Stimulated activated CD4-positive, alpha-beta T cell treated with anti-CD3 and anti-CD28 coated beads, Interleukin-1b, Interleukin-23, amount 100 ng/mL, for 24 hours (primary cell): ENCODE data around the gene STAG3.

Source experiments
- DNase-seq, 4 experiments: peaks; one replicate each; pipeline ENCODE4 v3.0.0-alpha.2; 2020; ENCODE audit warnings: low read depth in 4 of 4, low spot score in 1 of 4

Gene STAG3

DNA sequence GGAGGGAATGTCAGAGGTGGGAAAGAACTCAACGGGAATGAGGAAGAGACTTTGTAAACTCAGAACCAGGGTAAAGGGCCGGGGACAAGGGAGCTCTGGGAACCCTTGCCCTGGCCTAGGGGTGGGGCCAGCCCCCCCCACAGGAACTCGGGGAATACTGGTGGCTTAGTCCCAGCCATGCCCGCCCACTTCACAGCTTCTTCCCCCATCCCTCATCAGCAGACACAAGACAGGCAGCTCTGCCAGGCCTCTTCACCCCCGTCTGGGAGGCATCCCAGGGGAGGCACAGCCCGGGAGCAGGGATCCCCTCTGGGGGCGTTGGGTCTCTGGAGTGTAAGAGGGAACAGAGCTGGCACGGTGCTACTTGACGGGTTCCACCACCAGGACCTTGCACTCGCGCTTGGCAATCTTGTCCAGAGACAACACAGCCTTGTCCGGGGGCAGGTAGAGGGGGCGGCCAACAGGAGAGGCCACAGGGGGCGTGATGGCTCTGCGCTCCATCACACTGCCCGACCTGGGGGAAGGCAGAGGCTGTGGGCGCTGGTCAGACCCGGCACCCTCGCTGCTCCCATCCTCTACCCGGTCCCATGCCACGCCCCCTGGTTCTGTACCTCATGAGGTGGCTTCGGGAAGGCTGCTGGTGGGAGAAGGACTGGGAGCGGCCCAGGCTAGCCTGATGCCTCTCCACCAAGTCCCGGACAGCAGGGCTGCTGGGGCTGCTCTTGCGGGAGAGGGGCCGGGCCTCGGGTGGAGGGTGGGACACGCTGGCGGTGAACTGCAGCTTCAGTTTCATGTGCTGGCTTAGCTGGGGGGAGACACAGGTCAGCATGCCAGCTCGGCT is 22.8 kb upstream of the STAG3 start:
- no peak for DNase-seq

DNA sequence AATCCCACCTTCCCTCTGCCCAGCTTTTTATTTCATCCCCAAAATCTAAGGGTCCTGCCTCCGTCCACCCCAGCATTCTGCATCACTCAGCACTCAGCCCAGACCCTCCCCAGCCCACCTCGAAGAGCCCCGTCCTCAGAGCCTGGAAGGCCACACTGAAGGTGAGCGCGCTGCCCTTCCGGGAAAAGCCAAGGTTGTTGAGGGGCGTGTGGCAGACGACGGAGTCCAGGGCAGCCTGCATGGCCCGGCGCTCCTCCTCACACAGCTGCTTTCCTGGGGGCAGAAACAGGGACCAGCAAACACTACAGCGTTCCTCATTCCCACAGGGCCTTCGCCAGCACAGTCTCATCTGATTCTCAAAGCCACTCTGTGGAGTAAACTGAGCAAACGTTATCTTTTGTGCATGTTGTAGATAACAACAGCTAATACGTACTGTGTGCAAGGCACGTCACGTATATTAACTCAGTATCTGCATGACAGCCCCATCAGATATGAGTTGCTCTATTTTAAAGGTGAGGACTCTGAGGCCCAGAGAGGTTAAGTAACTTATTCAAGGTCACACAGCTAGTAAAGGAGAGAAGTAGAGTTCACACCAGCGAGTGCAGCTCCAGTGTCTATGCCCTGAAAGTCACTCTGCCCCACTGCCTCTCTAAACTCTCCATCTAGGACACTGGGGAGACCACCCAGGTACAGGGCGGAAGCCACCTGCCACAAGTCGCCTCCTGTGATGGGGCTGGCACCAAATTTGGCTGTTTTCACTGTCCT is 22.0 kb upstream of the STAG3 start:
- DNase-seq = no peak

DNA sequence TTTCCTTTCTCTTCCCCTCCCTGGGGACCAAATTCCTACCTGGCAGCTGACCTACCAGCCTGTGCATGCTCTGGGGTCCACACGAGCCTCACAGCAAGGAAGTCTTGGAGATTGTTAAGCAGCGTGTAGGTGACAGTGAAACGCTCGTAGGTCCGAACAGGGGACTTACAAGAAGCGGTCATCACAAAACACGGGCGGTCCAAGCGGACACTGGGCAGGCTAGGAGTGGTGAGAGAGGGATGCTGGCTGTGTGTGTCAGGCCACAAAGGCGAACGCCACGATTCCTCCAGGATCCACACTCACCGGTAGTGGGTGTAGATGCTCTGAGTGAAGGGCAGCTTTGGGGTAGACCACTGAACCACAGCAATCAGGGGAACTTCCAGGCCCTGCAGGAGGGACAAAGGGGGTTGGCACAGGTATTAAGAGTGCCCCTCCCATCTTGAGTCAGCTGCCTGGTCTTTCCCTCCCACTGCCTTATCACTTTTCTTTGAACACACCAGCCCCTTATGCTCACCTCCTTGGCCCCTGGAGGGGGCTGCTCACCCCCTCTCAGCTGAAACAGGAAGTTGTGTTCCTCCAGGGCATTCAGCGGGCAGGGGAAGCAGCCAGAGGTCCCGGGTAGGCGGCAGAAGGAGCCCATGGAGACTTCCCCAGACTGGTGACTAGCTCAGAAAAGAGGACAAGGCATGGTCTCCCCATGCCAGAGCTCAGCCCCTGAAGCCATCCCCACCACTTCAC is 21.2 kb upstream of the STAG3 start:
- no peak for DNase-seq

DNA sequence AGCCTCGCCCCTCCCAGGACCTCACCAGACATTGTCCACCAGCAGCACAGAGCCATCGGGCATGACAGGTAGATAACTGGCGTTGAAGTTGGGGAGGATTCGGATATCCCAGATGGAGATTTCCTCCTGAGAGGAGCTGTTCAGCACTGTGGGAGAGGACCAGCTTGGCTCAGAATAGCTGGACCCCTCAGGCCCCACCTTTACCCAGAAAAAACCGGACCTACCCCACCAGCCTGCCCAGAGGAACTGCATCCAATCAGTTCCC is 20.7 kb upstream of the STAG3 start:
- no peak for DNase-seq

DNA sequence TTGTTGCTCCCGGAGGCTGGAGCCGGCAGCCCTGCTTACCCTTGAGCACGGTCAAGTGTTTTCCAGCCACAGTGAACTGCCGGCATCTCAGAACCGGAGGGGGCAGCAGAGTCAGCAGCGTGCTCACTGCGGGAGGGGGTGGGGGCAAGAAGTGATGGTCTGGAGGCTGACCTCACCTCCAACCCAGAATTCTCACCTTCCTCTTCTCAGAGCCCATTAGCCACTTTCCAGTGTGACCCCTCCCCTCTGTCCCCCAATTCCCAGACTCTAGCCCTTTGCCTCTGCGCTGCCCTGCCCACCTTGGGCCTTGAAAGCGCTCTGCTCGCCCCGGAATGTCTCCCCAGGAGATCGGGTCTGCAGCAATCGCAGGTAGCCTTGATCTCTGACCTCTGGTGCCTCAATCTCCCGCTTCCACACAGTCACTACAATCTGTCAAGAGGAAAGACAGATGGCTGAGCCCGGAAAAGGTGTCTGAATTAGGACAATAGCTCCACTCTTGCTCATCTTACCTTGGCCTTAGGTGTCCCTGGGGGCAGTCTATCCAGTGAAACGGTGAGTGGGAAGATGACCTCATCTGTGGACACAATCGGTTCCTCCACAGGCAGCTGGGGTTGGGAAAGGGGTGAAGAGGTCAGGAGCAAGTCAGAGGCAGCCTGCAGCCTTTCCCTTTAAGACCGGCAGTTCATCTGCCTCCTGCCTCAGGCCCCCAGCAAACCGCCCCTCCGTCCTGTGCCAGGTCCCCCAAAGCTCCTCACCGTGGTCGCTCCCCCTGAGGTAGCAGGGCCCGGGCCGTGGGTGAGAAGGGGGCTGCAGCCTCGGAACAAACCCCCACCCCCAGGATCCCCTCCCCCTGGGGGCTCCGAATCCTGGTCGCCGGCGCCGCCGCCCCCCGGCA is 20.1 kb upstream of the STAG3 start:
- no peak for DNase-seq

DNA sequence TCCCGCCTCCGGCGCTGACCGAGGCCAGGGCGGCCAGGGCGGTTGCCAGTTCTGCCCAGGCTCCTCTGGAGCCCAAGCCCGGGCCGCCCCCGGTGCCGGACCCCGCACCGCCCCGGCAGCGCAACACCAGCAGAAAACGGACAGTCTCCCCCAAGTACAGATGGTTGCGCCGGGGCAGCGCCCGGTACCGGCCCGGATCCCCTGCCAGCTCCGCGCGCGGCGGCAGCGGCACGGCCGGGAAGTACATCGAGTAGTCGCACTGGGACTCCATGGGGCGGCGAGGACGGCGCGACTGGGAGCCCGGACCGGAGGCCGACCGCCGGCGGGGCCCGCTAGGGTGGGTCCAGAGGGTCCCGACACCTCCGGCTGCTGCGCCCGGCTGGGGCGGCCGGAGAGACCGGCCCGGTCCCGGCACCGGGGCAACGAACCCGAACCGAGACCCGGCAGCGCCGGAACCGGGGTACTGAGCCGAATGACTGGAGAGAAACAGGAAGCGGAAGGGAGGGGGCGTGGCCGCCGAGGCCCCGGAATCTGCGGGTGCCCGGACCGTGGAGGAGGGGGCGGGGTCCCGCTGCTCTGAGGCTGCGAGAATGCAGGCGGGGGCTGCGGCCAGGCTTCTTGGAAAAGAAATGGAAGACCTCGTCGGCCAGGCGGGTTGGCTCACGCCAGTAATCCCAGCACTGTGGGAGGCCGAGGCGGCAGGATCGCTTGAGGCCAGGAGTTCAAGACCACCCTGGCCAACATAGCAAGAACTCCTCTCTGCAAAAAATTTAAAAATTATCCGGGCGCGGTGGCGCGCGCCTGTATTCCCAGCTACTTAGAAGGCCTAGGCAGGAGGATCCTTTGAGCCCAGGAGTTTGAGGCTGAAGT is 19.3 kb upstream of the STAG3 start, which contains the start of gene TRAPPC14:
TSS of gene TRAPPC14 (minus strand) at position 495 of the 870 bp plus-strand sequence. CDS start at position 271, 224 bp downstream.
- peak; percentile 82 to 97 (median 90) for DNase-seq

DNA sequence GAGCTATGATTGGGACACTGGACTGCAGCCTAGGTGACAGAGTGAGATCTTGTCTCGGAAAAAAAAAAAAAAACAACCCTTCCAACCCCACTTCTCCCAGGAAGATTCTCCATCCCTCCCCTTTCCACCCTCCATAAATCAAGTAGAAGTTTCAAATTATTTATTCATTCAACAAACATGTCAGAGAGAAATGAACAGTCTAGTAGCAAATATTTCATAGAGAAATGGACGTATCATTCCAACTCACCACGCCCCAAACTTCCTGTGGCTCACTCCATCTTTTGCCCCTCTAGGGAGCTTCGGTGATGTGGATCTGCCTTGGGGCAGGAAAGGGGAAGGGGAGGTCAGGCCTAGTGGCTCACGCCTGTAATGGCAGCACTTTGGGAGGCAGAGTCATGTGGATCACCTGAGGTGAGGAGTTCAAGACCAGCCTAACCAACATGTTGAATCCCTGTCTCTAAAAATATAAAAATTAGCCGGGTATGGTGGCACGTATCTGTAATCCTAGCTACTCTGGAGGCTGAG is 18.6 kb upstream of the STAG3 start:
- DNase-seq = no peak

DNA sequence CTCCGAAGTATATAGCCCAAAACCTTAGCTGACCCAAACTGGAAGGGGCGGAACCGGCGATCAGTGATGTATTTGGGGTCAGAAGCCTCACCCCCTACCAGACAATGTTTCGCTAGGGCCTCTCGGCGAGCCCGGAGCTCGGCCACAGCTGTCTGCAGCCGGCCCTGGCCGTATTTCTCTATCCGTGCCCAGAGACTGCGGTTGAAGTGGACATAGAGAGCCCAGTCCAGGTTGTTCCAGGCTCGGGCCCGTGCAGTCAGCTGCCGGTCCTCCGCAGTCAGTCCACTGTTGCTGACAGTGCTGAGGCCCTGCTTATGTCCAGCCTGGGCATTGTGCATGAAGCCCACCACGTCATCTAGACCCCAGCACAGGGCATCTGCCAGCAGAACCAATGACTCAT is 17.7 kb upstream of the STAG3 start:
- no peak for DNase-seq

DNA sequence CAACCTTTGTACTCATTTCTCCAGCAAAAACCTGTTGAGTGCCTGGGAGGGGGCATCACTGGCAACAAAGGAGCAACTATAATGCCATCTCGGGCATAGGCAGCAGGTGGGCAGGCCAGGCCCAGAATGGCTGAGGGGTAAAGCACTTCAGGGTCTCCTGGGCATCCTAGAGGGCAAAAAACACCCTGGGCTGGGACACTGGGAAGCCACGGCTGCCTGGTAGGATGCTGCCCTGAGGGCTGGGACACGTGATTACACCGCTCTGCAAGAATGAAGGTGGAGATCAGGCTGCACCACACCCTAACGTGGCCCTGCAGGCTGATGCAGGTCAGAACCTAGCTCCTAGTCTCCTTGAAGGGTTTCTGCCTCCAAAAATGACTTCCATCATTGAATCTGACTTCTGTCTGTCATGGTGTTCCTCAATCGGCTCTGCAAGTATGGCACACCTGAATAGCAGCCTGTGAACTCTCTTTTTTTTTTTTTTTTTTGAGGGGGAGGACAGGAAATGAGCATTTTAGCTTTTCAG is 14.6 kb upstream of the STAG3 start:
- no peak for DNase-seq

DNA sequence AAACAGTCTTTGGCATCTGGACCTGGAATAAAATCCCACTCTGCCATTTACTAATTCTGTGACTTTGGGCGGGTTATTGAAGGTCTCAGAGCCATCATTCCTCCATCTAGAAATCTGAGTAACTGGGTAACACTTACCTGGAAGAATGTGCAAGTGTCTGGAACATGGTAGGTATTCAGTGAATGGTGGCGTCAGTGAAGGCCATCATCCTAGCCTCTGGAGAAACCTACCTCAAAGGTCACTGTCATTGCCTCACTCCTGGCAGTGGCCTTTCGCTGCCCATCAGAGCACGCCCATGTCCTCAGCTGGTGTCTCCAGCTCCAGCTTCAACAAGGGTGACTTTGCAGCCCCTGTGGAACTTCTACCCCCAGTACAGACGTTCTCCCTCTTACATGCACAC is 13.8 kb upstream of the STAG3 start:
- no peak for DNase-seq

DNA sequence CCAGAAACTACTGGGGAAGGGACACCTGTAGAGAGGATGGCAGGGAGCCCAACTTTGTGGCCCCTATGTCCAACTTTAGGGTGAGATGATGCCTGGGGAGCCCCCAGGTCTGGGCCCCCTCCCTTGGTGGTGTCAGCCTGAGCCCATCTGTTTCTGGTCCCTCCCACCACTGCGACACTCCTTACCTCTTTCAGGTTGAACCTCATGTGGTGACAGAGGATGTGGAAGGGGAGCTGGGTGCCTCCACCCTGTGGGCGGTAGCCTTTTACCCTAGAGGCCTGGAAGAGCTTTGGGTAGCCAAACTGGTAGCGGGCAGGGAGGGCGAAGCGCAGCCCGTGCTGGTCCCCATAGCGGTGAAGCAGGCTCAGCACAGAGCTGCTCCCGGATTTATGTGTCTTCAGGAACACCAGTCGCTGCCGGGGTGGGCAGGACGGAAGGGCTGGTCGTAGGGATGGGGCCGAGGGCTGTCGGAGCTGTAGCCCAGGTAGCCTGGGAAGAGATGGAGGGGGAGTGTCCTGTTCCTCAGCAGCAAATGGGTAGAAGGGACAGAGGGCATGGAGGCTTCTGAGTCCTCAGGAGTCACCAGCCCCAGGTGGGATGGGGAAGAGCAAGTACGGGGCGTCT is 11.3 kb upstream of the STAG3 start:
- DNase-seq = no peak

DNA sequence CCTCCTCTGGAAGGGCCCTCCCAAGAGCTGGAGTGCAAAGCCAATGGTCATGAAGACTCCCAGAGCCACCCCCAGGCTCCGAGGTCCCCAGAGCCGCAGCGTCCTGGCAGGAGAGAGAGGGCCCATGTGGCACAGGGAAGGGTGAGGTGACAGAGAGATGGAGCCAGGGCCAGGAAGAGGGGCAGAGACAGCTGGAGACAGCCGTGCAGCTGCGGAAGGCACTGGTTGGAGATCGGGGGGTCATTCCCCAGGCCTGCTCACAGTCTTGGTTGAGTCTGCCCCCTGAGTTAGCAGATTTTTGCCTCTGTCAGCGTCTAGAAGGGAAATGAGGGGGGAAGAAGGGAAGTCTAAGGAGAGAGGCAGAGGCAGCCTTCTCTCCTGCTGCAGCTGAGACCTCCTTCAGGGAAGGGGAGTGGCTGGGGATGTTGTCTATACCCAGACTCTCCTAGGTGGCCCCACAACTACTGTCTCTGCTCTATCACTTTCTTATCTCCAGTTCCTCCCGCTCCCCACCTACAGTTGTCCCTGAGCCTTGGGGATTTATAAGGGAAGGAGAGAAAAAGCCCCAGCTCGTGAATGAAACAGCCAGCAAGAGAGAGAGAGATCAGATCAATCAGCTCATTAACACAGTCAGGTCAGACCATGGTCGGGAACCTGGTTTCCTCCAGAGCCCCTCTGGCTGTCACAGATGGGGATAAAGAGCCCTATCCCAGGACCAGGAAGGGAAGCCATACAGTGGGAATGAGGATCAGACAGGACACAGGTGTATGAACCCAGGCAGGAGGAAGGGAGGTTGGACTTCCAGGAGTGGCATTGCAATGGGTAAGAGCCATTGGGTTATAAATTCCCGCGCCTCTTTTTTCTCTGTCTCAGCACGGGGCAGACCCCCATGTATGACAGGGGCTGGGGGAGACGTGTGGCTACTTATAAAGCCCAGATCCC is 10.5 kb upstream of the STAG3 start:
- DNase-seq = no peak

DNA sequence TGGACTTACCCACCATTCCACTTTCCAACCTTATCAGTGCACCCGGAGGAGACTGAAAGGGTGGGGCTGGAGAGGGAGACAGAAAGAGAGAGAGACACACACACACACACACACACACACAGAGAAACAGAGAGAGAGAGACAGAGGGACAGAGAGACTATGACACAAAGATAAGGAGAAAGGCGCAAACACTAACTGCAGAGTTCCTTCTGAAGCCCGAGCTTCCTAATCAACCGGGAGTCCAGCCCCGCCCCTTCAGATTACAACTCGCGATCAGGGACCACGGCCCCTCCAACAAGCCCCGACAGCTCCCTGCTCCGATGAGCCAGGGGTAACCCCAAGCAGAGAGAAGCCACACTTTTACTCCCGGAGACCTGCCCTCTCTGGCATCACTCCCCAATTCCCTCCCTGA is 9.8 kb upstream of the STAG3 start:
- no peak for DNase-seq

DNA sequence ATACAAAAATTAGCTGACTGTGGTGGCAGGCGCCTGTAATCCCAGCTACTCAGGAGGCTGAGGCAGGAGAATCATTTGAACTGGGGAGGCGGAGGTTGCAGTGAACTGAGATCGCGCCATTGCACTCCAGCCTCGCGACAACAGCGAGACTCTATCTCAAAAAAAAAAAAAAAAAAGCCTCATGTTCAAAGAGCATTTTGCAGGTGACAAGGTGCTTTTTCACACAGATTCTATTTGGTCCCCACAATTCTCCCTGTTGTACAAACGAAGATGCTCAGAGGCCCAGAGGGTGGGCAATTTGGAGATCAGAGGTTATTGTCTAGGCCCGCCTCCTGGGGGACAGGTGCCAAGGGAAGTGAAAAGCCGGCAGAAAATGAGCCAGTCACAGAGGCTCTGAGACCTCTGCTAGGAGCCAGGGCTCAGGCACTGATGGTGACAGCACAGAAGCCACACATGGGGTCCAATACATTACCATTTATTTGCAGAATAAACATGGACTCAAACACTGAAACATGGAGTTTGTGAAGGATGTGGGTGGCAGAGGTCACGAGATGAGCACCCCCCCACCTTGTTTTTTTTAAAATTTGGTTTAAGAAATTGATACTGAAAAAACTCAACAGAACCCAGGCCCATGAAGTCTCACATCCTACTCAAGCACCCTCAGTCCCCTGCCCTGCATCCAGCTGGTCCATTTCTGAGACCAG is 8.4 kb upstream of the STAG3 start:
- no peak for DNase-seq

DNA sequence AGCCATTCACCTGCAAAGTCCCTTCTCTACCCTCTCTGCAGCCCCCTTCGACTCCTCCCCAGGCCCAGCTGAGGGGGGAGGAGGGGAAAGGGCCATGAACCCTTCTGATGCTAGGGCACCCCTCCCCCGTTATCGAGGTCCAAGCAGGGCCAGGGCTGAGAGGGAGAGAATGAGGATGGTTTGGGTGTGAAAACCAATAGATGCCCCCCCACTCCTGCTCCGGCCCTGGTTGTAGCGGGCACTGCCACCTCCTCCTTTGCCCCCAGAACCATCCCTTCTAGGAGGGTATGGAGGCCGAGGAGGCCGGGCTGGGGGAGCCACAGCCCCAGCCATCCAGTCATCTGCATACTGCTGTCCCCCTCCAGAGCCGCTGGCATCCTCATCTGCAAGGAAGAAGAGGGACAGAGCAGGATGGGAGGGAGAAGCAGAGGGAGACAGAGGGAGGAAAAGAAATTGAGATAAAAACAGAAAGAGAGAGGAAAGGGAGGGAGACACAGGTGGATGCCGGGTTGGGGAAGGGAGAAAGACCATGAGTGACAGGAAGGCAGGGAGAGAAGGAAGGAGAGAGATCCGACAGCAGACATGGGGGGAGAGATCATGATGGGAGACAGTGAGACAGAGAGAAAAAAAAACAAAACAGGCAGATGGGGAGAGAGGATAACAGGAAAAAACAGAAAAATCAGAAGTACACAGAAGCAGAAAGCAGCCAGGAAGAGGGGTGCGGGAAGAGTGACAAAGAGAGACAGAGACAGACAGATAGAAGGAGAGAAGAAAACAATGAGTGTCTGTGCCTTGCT is 7.4 kb upstream of the STAG3 start:
- DNase-seq = no peak

DNA sequence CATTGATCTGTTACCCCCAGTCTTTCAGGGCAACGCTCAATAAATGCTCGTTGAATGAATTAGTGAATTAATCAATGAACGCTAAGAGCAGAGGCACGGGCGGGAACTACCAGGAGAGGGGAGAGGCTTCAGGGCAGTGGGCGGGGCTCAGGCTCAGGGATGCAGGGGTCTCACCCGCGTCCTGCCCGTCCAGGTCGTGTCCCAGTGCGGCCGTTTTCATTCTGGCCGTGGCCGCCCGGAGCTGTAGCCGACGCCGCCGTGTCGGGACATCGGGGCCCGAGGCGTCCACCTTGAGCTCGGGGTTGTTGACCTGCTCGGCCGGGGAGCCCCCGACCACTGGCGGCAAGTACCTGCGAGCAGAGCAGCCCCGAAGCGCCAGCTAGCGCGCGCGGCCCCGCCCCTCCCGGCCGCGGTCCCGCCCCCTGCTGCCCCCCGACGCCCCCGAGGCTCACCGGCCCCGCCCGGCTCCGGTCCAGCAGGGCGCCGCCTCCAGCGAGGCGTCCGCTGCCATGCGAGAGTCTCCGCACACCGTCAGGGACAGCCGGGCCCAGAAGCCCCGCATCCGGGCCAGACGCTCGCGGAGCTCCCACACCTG is 6.5 kb upstream of the STAG3 start:
- no peak for DNase-seq
